Measurements from ENCODE around the gene FAM3D.

Gene FAM3D

GRCh38 chr3:58609990-58610389, 56.6 kb downstream of the FAM3D start:
- no peak overlapping the region for H3K4me3 ChIP-seq (replicated peaks; ENCODE audit: low read depth, low read length)
- H3K36me3 ChIP-seq (ENCODE audit: control insufficient read depth, insufficient read depth, low read length), result no peaks in the 10 kb centered on the region
- no peaks in the 10 kb centered on the region; the same call in 1 of the 2 replicates for H3K27me3 ChIP-seq (replicated peaks; ENCODE audit: control insufficient read depth, insufficient read depth, low read length)
- DNase-seq (ENCODE audit: extremely low read depth, insufficient read length), result no peak
- no peak for TF ChIP-seq CTCF (IDR thresholded peaks at IDR 0.05; ENCODE audit: insufficient read depth, low read length, poor library complexity, severe bottlenecking)

- Histone ChIP-seq H3K4me3 (replicated peaks; ENCODE audit: low read depth, low read length) (no peak overlapping the region), H3K36me3 (ENCODE audit: control insufficient read depth, insufficient read depth, low read length) (no peaks in the 10 kb centered on the region), H3K27me3 (replicated peaks; ENCODE audit: control insufficient read depth, insufficient read depth, low read length) (no peaks in the 10 kb centered on the region; the same call in 1 of the 2 replicates)
- TF ChIP-seq CTCF (IDR thresholded peaks at IDR 0.05; ENCODE audit: insufficient read depth, low read length, poor library complexity, severe bottlenecking), result no peak
- no peak for DNase-seq (ENCODE audit: extremely low read depth, insufficient read length)
Measured at GRCh38 chr3:58608648-58609047, 57.9 kb downstream of the FAM3D start.

- no peak for DNase-seq (ENCODE audit: extremely low read depth, insufficient read length)
- H3K4me3 ChIP-seq (replicated peaks; ENCODE audit: low read depth, low read length), result no peak overlapping the region
- no peak for TF ChIP-seq CTCF (IDR thresholded peaks at IDR 0.05; ENCODE audit: insufficient read depth, low read length, poor library complexity, severe bottlenecking)
- H3K36me3 ChIP-seq (ENCODE audit: control insufficient read depth, insufficient read depth, low read length), result no peaks in the 10 kb centered on the region
- H3K27me3 ChIP-seq (replicated peaks; ENCODE audit: control insufficient read depth, insufficient read depth, low read length), result no peaks in the 10 kb centered on the region; the same call in 1 of the 2 replicates
Measured at GRCh38 chr3:58607816-58608215, 58.8 kb downstream of the FAM3D start.

GRCh38 chr3:58606693-58607092, 59.9 kb downstream of the FAM3D start:
- DNase-seq (ENCODE audit: extremely low read depth, insufficient read length), result no peak
- Histone ChIP-seq H3K27me3 (replicated peaks; ENCODE audit: control insufficient read depth, insufficient read depth, low read length) (no peaks in the 10 kb centered on the region; the same call in 1 of the 2 replicates), H3K4me3 (replicated peaks; ENCODE audit: low read depth, low read length) (no peak overlapping the region), H3K36me3 (ENCODE audit: control insufficient read depth, insufficient read depth, low read length) (no peaks in the 10 kb centered on the region)
- no peak for TF ChIP-seq CTCF (IDR thresholded peaks at IDR 0.05; ENCODE audit: insufficient read depth, low read length, poor library complexity, severe bottlenecking)

GRCh38 chr3:58604031-58604430, 62.5 kb downstream of the FAM3D start:
- no peak for DNase-seq (ENCODE audit: extremely low read depth, insufficient read length)
- Histone ChIP-seq H3K27me3 (replicated peaks; ENCODE audit: control insufficient read depth, insufficient read depth, low read length) (no peaks in the 10 kb centered on the region), H3K36me3 (ENCODE audit: control insufficient read depth, insufficient read depth, low read length) (no peaks in the 10 kb centered on the region), H3K4me3 (replicated peaks; ENCODE audit: low read depth, low read length) (no peak overlapping the region)
- TF ChIP-seq CTCF (IDR thresholded peaks at IDR 0.05; ENCODE audit: insufficient read depth, low read length, poor library complexity, severe bottlenecking), result no peak

GRCh38 chr3:58603606-58604005, 63.0 kb downstream of the FAM3D start:
- TF ChIP-seq CTCF (IDR thresholded peaks at IDR 0.05; ENCODE audit: insufficient read depth, low read length, poor library complexity, severe bottlenecking), result no peak
- no peaks in the 10 kb centered on the region for H3K36me3 ChIP-seq (ENCODE audit: control insufficient read depth, insufficient read depth, low read length)
- no peak overlapping the region for H3K4me3 ChIP-seq (replicated peaks; ENCODE audit: low read depth, low read length)
- no peak for DNase-seq (ENCODE audit: extremely low read depth, insufficient read length)
- no peaks in the 10 kb centered on the region for H3K27me3 ChIP-seq (replicated peaks; ENCODE audit: control insufficient read depth, insufficient read depth, low read length)

All from GM06990 (cell line).